ENCODE data around the gene CDH8.

GRCh38 chr16:61611847-61612491 is 424.3 kb downstream of the CDH8 start:
- no peak for TF ChIP-seq POLR2AphosphoS5 (IDR thresholded peaks at IDR 0.05)
- no peak for TF ChIP-seq POLR2A (IDR thresholded peaks at IDR 0.05)

All from gastroesophageal sphincter (tissue), 2 donors.